Measurements from ENCODE around the gene LAMB3.

LAMB3 gene

DNA sequence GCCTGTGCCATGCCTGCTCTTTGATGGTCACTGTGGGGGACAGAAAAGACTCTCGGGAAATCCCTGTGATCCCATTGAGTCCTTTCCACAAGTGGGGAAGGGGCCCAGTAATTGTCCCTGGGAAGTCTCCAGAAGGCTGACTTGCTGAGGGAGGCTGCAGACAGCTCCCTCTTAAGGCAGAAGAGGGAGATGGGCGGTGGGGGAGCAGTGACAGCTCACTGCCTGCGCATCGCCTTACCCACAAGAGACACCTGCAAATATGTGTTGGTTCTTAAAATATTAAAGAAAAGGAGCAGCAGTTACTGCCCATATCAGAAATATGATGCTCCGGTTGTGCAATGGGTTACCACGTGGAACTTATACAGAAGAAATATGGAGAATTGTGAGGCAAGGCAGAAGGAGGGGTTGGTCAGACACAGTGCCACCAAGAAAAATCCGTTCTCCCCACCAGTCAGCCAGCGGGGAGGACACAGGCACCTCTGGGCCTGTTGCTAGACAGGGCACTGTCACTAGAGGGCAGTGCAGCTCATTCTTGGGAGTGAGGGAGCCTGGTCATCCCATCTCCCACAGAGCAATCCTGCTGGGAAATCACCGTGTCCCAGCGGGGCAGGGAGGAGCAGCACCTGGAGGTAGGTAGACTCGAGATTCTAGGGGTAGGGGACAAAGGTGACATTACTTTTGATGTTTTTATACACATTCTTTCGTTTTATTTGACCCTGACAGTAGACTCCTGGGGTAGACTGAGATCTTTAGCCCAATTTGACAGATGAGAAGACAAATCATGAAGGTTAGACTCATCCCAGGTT lies 75.6 kb downstream of the LAMB3 start:
- H3K27ac ChIP-seq = no peak overlapping the region
- TF ChIP-seq CTCF (conservative IDR thresholded peaks at IDR 0.05) = peak; percentile 94

DNA sequence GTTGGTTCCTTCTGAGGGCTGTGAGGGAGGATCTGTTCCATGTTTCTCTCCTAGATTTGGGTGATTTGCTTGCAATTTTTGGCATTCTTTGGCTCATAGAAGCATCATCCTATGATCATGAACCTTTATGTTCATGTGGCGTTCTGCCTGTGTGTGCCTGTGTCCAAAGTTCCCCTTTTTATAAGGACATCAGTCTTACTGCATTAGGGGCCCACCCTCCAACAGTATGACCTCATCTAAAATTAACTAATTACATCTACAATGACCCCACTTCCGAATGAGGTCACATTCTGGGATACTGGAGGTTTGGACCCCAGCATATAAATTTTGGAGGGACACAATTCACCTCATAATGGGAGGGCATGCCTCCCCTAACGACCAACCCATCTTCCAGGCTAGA lies 81.5 kb downstream of the LAMB3 start:
- no peak overlapping the region for H3K27ac ChIP-seq
- TF ChIP-seq CTCF (conservative IDR thresholded peaks at IDR 0.05) = no peak

DNA sequence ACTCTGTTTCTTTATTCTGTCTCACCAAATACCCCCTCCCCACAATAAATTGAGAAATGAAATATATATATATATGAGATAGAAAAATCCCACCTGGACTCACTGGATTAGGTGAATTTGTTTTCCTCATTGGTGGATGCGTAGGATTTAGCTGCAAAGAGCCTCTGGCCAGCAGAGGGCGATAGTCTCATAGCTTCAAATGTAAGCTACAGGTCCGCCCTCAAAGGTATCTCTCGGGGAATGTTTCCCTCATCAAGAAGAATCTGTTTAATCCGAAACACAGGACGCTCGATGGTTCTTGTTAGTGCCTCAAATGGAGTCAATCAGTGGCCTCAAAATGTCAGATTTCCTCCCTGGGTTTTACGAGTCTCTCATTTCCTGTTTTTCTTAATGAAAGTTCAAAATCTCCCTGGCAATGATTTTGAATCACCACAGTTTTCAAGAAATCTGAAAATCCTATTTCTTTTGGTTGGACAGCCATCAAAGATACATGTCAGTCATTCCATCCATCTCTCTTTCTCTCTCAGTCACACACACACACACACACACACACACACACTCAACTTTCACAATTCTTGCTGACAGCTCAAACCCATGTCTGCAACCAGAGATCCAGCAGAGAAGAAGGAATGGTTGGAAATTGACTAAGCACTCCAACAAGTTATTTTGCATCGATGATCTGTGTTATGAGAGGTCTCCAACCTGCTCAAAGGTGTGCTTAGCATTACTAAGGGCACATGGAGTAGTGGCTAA lies 82.6 kb downstream of the LAMB3 start:
- no peak overlapping the region for H3K27ac ChIP-seq
- TF ChIP-seq CTCF (conservative IDR thresholded peaks at IDR 0.05) = peak; percentile 94

- TF ChIP-seq CTCF (conservative IDR thresholded peaks at IDR 0.05) = no peak
- H3K27ac ChIP-seq = no peak overlapping the region
These were observed 84.5 kb downstream of the LAMB3 start for GRCh38 chr1:209567698-209568175.

GRCh38 chr1:209565759-209566678 lies 86.2 kb downstream of the LAMB3 start:
- H3K27ac ChIP-seq = no peak overlapping the region
- TF ChIP-seq CTCF (conservative IDR thresholded peaks at IDR 0.05) = peak; percentile 83

All from VCaP (cell line).